Activated CD8-positive, alpha-beta memory T cell treated with anti-CD3 and anti-CD28 coated beads, Interleukin-2, amount 50 U/mL, for 48 hours (primary cell): Measurements from ENCODE around the gene SNX4.
"Not testable (repeated sequence)": the region's sequence is repeated elsewhere in the genome, so short reads cannot be mapped to it uniquely, and the experiment has no call there.

Experiments used
- DNase-seq: peaks from one replicate; pipeline ENCODE4 v3.0.0-alpha.2; 2020

SNX4 gene

DNA sequence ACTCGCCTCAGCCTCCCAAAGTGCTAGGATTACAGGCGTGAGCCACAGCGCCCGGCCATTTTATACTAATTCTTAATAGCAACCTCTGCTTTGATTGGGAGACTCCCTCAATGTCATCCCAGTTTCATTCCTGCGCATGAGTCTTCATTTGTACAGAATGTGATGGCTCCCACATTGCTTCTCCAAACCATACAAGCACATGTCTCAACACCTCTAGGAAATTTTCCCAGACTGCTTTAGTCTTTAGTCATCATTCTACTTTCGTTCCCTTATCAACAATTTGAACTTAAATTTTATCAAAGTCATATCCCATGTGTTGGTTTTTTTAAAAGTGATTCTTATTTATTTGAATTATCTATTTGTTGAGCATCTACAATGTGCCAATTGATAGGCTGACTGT, 58.1 kb downstream of the SNX4 start:
- DNase-seq, result no peak

DNA sequence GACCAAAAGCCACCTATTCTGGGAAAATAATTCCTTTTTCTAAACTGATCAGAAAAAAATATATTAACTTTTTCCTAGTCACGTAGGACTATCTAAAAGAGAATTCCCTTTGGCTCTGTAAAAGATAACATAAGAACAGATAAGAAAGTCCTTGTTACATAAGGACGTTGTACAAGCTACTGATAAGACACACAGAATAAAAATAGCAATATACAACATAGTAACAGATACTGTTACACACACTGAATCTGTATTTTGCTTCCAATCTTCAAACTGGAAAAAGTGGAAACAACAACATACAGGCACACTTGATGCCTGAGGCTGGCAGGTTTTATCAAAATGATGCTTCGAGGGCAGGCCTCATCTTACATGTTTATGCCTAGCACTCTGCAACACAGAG, 59.8 kb downstream of the SNX4 start:
- DNase-seq, result no peak

DNA sequence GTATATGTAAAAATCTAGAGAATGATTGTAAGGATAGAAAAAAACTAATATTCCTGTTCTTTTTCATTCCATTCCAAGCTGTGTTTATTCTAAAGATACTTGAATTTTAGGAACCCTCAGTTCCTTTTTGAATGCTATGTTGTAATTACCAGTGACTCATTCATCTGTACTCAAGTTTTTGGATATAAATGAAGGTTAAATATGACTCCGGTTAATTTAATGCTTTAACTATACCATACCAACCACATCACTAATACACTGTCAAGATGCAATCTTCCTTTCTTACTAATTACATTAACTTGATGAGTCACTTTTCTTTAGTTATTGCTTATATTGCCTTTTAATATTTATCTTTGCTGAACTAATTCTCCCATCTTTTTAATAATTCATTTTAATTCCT, 76.1 kb downstream of the SNX4 start:
- DNase-seq, result no peak

DNA sequence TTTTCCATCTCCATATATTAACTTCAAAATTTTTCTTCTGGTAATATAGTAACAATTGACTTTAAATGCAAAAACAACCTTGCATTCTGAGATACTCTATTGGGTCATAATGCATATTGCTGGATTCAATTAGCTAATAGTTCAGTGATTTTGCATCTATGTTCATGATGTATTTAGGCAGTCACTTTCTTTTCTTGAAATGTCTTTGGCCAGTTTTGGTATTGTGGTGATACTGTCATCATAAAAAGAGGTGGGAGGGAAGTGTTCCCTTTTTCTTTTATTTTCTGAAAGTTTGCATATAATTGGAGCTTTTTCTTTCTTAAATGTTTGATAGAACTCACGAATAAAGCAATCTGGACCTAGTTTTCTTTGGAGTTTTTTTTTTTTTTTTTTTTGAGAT, 77.5 kb downstream of the SNX4 start:
- DNase-seq, result no peak

DNA sequence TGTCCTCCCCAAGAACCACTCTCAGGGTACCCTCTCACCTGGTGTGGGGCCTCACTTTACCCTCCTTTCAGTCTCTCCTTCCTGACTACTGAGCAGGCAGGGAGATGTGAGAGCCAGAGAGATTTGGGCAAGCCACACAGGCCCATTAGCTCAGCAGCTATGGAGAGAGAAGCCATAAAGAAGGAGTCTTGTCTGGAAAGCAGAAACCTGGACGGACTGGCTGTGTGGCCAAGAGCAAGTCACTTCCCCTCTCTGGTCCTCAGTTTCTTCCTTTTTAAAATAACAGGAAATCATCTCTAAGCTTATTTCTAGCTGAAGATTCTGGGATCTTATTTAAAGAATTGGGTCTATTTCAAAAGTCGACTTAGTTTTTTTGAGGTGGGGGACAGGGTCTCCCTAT, 79.0 kb downstream of the SNX4 start:
- no peak for DNase-seq

DNA sequence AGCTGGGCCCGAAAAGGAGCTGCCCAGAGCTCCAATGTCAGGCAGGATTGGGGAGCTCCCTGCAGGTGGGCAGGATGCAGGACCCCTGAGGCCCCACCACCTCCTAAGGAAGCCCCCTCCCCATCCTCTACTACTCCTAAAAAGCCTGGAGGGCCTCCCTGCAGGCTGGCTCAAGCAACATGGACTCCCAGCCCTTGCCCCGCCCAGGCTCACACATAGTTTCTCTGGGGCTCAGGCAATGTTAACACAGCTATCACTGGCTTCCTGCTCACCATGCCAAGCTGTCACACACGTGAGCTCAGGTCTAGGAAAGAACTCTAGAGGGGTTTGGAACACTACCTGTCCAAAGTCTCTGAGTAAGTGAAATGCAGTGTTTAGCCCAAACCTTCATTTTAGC, 79.4 kb downstream of the SNX4 start:
- DNase-seq, result no peak

DNA sequence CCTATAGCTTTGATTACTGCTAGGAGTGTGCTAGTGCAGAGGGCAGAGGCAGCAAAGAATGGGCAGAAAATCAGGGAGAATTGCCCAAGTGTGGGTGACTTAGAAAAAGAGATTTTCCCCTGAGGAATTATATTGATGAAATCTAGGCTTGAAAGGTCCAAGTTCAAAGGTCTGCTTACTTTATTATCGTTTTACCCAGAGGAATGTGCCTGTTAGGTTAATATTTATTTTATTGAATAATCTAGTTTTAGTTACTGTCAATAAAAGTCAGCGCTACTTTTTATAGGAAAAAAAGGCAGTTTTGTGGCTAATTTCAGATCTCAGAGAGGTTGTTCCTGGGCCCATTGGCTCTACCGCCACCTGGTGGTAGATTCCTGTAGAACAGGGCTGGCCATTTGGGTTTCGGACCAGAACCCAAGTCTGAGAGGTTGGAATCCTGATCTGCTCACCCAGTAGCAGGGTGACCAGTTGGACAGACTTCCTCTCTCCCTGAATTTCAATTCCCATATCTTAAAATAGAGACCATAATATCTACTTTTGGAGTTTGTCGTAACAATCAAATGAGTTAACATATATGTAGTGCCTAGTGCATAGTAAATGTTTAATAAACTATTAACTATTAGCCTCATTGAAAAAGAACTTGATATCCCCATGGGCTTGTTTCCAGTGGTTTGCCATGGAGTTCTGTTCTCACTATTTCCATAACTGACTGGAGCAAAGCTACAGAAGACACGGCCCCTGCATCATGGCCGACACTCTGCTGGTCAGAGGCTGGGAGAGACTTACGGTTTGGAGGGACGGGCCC, 82.2 kb downstream of the SNX4 start:
- DNase-seq, result peak; percentile 86

DNA sequence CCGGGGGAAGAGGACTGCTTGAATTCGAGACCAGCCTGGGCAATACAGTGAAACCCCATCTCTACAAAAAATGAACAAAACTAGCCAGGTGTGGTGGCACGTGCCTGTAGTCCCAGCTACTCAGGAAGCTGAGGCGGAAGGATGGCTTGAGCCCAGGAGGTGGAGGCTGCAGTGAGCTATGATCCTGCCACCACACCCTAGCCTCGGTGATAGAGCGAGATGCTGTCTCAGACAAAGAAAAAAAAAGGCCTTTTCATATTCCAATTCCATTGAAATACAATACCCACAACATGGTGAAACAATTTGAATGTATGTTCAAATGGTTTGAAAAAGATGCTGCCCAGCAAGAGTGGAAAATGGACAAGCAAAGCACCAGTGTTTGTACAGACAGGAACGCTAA, 83.1 kb downstream of the SNX4 start:
- no peak for DNase-seq

DNA sequence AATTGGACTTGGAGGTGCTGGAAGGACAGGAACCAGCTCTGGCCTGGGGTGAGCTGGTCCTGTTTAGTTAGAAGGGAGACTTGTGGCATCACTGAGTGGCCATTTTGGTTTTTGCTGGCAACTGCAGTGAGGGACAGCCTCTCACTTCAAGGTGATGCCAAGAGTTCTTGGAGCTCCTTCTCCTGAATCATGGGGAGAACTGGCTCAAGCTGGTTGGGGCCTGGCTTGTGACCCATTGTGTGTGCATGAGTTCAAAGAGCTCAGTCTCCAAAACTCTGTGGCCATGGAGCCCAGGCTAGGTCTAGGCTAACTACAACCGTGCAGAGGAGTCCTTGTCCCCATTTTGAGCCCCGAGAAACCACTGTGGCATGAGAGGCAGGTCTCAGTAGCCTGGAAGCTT, 84.8 kb downstream of the SNX4 start:
- DNase-seq, result no peak

DNA sequence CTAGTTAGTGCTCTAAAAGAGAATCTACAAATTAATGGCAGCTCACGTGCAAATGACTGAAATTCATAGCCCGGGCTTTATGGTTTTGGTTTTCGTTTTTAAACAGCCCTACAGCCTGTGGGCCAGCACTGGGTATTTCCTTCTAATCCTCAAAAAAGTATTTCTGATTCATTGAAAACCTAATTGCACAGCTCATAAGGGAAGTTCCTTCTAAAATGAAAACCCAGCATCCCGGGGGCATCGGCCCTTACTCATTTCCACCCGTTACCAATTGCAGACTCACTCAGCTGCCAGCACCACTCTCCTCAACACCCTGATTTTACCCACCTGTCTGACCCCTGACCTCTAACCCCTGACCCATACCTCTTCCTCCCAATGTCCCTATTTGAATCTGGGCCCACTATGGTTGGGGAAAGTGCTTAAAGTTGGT, 85.4 kb downstream of the SNX4 start:
- DNase-seq, result no peak

DNA sequence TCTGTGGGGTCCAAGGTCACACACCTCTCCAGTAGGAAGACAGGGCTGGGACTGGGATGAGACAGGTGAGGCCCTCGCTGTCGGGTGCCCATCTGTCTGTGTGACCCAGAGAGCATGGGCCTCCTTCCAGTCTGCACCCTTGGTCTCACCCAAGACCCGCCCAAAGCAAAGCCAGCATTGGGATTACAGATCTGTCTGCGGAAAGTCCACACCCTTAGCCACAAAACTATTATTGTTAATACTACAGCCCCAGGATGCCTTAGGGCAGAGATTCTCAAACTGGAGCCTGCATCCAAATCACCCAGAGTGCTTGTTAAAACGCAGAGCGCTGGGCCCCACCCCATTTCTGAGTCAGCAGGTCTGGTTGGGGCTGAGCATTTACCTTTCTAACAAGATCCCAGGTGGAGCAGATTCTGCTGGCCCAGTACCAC, 86.4 kb downstream of the SNX4 start:
- no peak for DNase-seq

DNA sequence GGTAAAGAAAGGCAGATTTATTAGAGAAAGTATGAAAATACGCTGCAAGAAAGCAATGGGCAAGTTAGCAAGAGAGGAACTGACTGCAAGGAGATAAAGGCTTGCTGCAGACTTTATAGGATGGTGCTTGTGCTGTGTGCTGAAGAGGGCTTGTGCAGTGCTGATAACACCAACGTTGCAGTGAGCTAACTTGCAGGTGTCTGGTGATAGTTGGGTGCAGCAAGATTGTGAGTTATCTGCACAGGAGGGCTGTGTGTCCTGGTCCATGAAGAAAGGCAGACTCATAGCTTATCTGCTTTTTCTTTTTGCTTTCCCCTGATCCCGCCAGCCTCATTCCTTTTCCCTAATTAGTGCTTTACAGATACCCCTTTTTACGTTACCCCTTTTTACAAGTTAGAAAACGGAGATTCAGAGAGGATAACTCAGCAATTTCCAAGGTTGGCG, 86.9 kb downstream of the SNX4 start:
- DNase-seq, result no peak

DNA sequence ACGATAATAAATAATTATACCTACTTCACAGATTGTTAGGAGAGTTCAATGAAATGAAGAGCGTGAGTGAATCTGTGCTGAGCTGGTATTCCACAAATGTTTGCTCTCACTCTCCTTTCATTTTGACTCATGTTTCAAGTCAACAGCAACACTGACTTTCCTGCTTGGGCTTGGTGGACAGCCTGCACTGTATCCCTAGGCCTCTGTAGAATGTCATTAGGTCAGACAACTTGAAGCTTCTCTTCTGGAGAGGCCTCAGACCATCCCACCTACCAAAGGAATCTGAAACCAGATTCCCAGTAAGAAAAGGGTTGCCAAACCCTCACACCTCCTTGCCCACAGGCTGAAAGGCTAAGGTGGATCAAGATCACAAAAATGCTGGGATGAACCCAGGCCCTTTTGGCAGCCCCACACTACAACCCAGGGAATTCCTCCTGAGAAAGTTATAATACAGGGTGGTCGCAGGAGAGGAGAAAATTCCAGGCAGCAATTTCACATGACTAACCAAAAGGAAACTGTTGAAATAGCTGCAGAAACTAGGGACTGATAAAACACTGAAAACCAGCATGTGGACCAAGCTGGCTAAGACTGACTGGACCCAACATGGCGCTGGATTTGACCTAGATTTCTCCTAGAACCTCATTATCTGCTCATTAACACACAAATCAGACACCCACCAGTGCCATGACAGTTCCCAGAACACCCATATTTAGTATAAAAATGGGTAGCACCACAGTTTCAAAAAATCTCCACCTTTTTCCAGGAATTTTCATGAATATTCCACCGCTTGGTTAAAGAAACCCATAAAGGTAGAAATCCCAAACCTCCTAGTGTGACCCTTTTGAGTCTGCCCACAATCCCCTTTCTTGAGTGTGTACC, 87.9 kb downstream of the SNX4 start:
- DNase-seq, result no peak

DNA sequence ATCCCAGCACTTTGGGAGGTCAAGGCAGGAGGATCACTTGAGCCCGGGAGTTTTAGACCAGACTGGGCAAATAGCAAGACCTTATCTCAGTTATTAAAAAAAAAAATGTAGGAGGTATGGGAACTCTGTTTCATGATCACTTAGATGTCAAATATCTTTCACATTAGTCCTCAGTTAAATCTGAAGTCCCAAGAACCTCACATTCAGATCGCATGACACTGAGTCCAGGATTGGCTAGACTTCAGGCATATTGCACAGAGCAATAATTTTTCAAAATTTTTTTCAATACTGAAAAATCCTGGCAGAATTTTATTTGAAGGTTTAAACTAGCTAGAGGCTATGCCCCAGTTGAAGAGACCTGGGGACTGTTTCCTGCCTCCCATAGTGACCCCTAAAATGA, 88.6 kb downstream of the SNX4 start:
- DNase-seq, result no peak

DNA sequence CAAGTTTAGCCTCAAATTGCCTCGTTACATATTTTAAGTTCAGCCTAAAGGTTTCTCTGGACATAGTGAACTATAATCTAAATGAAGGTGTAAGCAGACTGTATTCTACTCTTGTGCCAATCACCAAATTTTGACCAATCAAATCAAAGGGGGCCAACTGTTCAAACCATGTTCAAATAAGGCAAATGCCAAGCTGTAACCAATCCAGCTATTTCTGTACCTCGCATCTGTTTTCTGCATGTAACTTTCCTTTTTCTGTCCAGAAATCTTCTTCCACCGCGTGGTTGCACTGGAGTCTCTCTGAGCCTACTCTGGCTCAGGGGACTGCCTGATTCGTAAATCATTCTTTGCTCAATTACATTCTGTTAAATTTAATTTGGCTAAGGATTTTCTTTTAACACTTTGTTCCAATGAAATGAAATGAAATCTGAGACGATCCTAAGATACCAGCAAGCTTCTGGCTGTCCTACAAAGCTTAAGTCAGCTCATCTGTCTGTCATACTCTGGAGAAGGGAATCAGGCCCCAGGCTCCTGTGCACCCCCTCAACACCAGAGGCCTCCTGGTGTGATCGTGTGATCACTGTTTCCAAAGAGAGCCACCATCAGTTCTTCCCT, 91.7 kb downstream of the SNX4 start:
- no peak for DNase-seq

DNA sequence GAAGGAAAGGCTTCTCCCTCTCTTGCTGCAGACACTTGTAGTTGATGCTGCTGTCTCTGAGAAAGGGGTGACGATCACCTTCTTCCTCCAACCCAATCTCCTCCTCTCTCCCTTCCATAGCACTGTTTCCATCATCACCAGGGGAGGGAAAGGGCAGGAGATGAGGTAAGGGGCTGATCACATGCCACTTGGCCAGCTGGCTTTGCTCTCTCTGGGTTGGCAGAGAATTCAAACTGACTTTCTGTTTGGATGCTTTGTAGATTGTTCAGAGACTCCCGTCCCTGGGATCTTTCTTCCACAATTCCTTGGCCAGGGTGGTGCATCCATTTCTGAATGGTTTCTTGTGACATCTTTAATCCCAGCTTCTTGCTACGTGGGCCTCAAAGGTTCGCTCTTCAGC, 101.7 kb downstream of the SNX4 start:
- DNase-seq, result no peak

DNA sequence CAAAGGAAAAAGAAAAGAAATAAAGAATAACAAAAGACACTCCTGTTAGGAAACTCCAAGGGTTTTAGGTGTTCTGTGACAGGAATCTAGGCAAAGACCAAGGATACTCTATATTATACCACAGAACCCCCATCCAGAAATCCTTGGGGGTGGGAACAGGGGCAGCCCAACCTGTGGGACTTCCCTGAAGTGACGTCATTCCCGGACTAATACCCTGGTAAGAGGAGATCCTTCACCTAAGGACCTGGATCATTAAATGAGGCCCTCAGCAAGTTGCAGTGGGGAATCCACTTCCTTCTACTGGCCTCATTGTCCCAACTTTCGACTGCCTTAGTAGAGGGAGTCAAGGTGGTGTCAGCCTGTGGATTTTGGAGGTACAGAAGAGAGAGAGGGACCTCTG, 103.8 kb downstream of the SNX4 start:
- no peak for DNase-seq

DNA sequence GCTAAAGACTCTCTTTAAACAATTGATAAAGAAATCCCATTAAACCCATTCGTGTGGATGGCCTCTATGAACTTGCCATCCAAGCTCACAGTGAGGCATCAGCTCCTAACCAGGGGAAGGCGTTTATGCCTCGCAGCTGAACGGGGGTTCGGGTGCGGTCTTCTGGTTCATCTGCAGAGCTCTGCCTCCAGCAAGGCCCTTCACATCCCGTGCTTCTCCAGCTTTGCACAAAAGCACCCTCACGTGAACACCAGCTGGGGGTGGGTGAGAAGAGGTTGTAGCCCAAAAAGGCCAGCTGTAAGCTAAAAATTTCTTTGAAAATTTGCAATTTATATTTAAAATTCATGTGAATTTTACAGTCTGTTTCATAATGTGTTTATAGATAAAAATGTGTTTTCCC, 105.3 kb downstream of the SNX4 start:
- DNase-seq, result no peak

DNA sequence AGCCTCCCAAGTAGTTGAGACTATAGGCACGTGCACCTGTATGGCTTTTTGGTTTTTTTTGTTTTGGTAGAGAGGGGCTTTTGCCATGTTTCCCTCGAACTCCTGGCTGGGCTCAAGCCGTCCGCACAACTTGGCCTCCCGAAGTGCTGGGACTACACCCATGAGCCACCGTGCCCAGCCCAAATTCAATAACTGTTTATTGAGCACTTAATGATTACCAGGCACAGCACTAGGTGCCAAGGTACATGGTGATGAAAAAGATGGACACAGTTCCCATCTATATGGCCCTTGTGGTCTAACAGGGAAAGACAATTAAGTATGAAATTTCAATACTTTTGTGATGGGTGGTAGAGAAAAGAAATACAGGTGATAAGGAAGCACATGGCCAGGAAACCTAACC, 109.1 kb downstream of the SNX4 start:
- no peak for DNase-seq

DNA sequence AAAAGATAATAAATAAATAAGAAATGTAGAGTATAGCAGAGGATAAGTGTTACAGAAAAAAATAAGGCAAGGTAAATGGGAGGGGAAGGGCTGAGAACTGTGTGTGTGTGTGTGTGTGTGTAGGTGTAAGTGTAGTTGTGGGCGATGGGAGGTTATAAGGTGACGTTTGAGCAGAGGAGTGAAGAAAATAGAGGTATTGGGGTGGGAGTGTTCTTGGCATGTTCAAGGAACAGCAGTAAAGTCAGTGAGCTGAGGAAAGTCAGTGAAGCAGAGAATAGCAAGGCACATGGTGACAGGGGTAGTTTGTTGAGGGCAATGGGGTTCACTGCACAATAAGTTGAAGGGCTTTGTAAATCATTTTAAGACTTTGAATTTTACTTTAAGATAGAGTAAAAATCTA, 113.9 kb downstream of the SNX4 start:
- no peak for DNase-seq

DNA sequence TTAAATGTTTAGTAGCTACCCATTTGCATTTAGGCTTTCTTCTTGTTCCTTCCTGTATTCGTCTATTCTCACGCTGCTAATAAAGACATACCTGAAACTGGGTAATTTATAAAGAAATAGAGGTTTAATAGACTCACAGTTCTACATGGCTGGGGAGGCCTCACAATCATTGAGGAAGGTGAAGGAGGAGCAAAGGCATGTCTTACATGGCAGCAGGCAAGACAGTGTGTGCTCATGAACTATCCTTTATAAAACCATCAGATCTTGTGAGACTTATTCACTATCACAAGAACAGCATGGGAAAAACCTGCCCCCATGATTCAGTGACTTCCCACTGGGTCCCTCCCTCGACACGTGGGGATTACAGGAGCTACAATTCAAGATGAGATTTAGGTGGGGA, 114.5 kb downstream of the SNX4 start:
- DNase-seq, result not testable (repeated sequence)

DNA sequence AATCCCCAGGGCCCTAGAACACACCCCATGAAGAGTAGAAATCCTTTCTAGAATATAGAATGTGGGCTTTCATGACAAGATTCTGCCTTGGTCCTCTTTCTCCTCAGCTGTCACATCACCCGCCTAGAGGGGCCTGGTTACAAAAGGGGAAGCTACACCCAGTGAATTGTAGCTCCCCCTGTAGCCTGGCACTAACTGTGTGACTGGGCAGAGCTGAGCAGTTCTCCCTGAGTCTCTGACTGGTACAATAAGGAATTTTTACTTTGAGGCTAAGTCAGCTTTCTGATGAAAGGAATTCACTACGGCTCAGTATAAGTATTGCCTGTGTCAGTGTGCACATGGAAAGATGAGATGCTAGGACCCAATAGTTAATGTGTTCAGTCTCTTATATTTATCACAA, 116.2 kb downstream of the SNX4 start:
- no peak for DNase-seq

DNA sequence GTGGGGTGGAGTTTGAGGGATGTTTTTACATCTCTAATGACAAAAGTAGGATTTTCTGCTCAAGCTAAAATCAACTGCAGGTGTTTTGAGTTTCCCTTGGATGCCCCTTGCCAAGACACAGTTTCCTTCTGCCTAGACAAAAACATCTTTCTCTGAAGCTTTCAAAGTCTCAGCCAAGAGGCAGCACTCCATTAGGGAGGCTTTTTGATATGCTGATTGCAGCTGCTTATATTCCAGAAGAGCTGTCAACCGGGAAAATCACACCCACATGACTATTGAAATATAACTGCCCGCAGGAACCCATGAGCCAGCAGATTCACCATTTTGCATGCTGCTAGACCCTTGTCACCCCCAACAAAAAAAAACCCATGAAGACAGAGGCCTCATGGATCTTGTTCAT, 117.4 kb downstream of the SNX4 start:
- no peak for DNase-seq

DNA sequence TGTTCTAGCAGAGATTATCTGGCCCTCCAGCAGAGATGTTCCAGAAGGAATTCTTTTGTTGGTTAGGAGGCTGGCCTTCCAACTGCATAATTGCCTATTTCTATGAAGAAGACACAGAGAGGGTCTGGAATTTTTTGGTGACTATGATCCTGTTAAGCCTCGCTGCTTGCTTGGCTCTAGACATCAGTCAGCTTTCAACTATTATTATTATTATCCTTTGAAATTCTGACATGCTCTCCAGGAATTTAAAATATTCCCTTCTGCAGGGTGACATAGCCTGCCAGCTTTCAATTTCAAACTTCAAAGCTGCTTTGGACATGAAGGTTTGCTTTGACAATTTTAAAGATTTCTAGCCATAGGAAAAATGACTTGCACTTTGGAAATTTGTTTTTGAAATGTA, 118.6 kb downstream of the SNX4 start:
- DNase-seq, result no peak
